Frontal cortex (tissue), 4 donors: ENCODE data around the gene BACH2. TPM values are rescaled to one million over a fixed set of nuclear protein-coding genes. Genes with fewer than 3 reads are reported as not detected.

Experiments used
- DNase-seq, 2 donors: peaks; one replicate each; pipeline ENCODE4 v3.0.0; 2012; ENCODE audit warnings: low spot score in 2 of 2
- FAIRE-seq: peaks from 2 replicates; lab custom pipeline; 2012; peaks lifted over from hg19 to GRCh38; lab: Jason Lieb, UNC
- total RNA-seq: library from RNA; depleted of rRNA; stranded (reverse); fragments of >200 nt; gene quantifications from one replicate; pipeline ENCODE4 v1.2.3, GENCODE V29; 2014
- donor health status: control.
- donor health status: control.
- donor health status: control.

Gene BACH2
- total RNA-seq, 1 donor from 2014 or later: 48.9 TPM

GRCh38 chr6:90249458-90249857 lies 47.2 kb downstream of the BACH2 start:
- FAIRE-seq: no peak
- no peak for DNase-seq

GRCh38 chr6:90249034-90249433 lies 47.6 kb downstream of the BACH2 start:
- FAIRE-seq (no peak), DNase-seq (no peak)

GRCh38 chr6:90247262-90247661 lies 49.4 kb downstream of the BACH2 start:
- FAIRE-seq (no peak), DNase-seq (no peak)

- DNase-seq (no peak), FAIRE-seq (no peak)
Observed at GRCh38 chr6:90241229-90241880, 55.3 kb downstream of the BACH2 start.

- DNase-seq: no peak
- FAIRE-seq: no peak
Observed at GRCh38 chr6:90238496-90239266, 58.0 kb downstream of the BACH2 start.

- DNase-seq (no peak), FAIRE-seq (no peak)
Observed at GRCh38 chr6:90237350-90237990, 59.2 kb downstream of the BACH2 start.

- FAIRE-seq (no peak), DNase-seq (no peak)
Observed at GRCh38 chr6:90233994-90234393, 62.6 kb downstream of the BACH2 start.

- DNase-seq (no peak), FAIRE-seq (no peak)
Observed at GRCh38 chr6:90233213-90233612, 63.4 kb downstream of the BACH2 start.

- FAIRE-seq (no peak), DNase-seq (no peak)
Observed at GRCh38 chr6:90231798-90232197, 64.8 kb downstream of the BACH2 start.

GRCh38 chr6:90231308-90231707 lies 65.3 kb downstream of the BACH2 start:
- FAIRE-seq: no peak
- DNase-seq: no peak

GRCh38 chr6:90230548-90231215 lies 66.0 kb downstream of the BACH2 start:
- DNase-seq (no peak), FAIRE-seq (no peak)

- no peak for FAIRE-seq
- no peak for DNase-seq
Observed at GRCh38 chr6:90229331-90230010, 67.2 kb downstream of the BACH2 start.

- DNase-seq (no peak), FAIRE-seq (no peak)
Observed at GRCh38 chr6:90227673-90228072, 69.0 kb downstream of the BACH2 start.

GRCh38 chr6:90227213-90227612 lies 69.4 kb downstream of the BACH2 start:
- FAIRE-seq (no peak), DNase-seq (no peak)

- DNase-seq (no peak), FAIRE-seq (no peak)
Observed at GRCh38 chr6:90226257-90226656, 70.4 kb downstream of the BACH2 start.

- FAIRE-seq: no peak
Observed at GRCh38 chr6:90224196-90224595, 72.4 kb downstream of the BACH2 start.

GRCh38 chr6:90222724-90223198 lies 73.9 kb downstream of the BACH2 start:
- FAIRE-seq (no peak), DNase-seq (no peak)

More at GRCh38 chr6:90224196-90224595, 72.4 kb downstream of the BACH2 start:
- DNase-seq: no peak

GRCh38 chr6:90222008-90222407 lies 74.6 kb downstream of the BACH2 start:
- DNase-seq (no peak), FAIRE-seq (no peak)

GRCh38 chr6:90221403-90221802 lies 75.2 kb downstream of the BACH2 start:
- FAIRE-seq (no peak), DNase-seq (no peak)

- DNase-seq: no peak
- no peak for FAIRE-seq
Observed at GRCh38 chr6:90220273-90220672, 76.4 kb downstream of the BACH2 start.
